ENCODE results near the gene MPPE1. TPM values are rescaled to one million over a fixed set of nuclear protein-coding genes. Genes with fewer than 3 reads are reported as not detected.
"Not testable (repeated sequence)": the region's sequence is repeated elsewhere in the genome, so short reads cannot be mapped to it uniquely, and the experiment has no call there.

Gene MPPE1
- total RNA-seq, 1 experiment from 2014 or later, result 21.4 TPM

DNA sequence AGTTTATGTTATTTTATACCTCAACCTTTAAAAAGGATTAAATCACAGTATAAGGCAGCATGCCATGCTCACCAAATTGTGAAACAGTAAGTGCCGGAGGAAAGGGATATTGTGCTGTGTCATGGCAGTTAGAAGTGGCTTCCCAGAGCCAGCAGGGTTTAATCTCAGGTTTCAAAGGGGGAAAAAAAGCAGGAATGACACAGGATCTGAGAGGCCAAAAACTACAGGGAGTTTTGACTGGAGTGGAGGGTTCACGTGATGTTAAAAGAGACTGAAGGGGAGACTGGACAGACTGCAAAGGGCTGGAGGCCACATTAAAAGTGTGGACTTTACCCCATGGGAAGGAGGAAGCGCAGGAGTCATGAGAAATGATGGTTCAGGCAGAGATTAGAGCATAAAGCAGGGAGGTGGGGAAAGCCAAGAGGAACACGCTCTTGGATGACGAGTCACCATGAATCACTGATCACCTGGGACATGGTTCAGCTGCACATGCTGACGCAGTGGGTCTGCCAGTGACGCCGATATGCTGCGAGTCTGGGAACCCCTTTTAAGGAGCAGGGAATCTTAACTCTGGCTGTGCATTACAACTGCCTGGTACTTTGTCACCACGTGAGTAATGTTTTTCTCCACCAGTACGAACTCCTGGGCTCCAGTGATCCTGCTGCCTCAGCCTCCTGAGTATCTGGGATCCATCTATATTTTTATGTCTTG, 50.8 kb downstream of the MPPE1 start:
- Histone ChIP-seq H3K27ac (ENCODE audit: low read depth, low read length) (peak overlapping the region; percentile 83), H3K9me3 (ENCODE audit: control insufficient read depth in 1 of 2, insufficient read depth in 1 of 2, low read depth in 1 of 2, low read length in 2 of 2) (no peaks in the 10 kb centered on the region), H3K9me2 (ENCODE audit: insufficient read depth) (no peaks in the 10 kb centered on the region), H3K4me3 (replicated peaks in 1 of 2; ENCODE audit: low read depth in 1 of 2, low read length in 2 of 2) (peak overlapping the region; percentile 15 to 37; a peak in 3 of 4 replicates), H3K36me3 (ENCODE audit: control insufficient read depth in 1 of 2, insufficient read depth in 2 of 2, low read length in 2 of 2) (no peaks in the 10 kb centered on the region), H3K9ac (ENCODE audit: low read length) (peak overlapping the region; percentile 61), H2AFZ (ENCODE audit: low read depth, low read length, poor library complexity, severe bottlenecking) (no peak overlapping the region), H4K20me1 (ENCODE audit: insufficient read depth) (no peaks in the 10 kb centered on the region), H3K79me2 (ENCODE audit: insufficient read depth, low read length) (peaks cover 13% of the 10 kb centered on the region), H3K27me3 (ENCODE audit: insufficient read depth, low read length) (no peaks in the 10 kb centered on the region), H3K4me2 (ENCODE audit: low read length) (peak overlapping the region; percentile 72), H3K4me1 (ENCODE audit: control insufficient read depth in 1 of 2, insufficient read depth in 2 of 2, low read length in 2 of 2) (peaks cover 38 to 70% of the 10 kb centered on the region in 2 experiments)
- ChIA-PET RAD21 (ENCODE audit: low non-redundant PET in 1 of 2, low total read pairs in 2 of 2, uncharacterized antibody in 2 of 2, unreplicated experiment in 2 of 2) (no interaction called here), POLR2A (no interaction called here), CTCF (no interaction called here)
- TF ChIP-seq EZH2 (IDR thresholded peaks at IDR 0.05) (no peak), TCF7L2 (IDR thresholded peaks at IDR 0.05; ENCODE audit: borderline replicate concordance, extremely low read depth, insufficient read depth, insufficient read length) (peak; percentile 69), POLR2AphosphoS5 (IDR thresholded peaks at IDR 0.05; ENCODE audit: low read depth, low read length) (peak; percentile 65)
- BruUV-seq (replicated peaks), result TSS peak; percentile 89
- peak; percentile 95 for DNase-seq (ENCODE audit: low read depth, low spot score)
- intact Hi-C loops (cut with micrococcal nuclease), result no loop called here
- peak; percentile 81 for ATAC-seq

DNA sequence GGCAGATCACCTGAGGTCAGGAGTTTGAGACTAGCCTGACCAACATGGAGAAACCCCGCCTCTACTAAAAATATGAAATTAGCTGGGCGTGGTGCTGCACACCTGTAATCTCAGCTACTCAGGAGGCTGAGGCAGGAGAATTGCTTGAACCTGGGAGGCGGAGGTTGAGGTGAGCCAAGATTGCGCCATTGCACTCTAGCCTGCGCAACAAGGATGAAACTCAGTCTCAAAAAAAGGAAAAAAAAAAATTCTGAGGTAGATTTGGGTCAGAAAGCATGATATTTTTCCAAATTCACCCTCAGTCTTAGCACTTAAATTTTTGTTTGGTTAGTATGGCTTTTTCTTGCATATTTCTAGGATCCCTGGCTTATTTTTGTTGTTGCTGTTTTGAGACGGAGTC, 53.6 kb downstream of the MPPE1 start:
- H3K36me3 ChIP-seq (ENCODE audit: control insufficient read depth in 1 of 2, insufficient read depth in 2 of 2, low read length in 2 of 2); RAD21 ChIA-PET (ENCODE audit: low non-redundant PET in 1 of 2, low total read pairs in 2 of 2, uncharacterized antibody in 2 of 2, unreplicated experiment in 2 of 2); CTCF ChIA-PET; ATAC-seq; H3K4me2 ChIP-seq (ENCODE audit: low read length); H3K27ac ChIP-seq (ENCODE audit: low read depth, low read length); H3K4me3 ChIP-seq (replicated peaks in 1 of 2; ENCODE audit: low read depth in 1 of 2, low read length in 2 of 2); POLR2A ChIA-PET; H4K20me1 ChIP-seq (ENCODE audit: insufficient read depth); H3K9ac ChIP-seq (ENCODE audit: low read length); BruUV-seq (replicated peaks); H2AFZ ChIP-seq (ENCODE audit: low read depth, low read length, poor library complexity, severe bottlenecking); DNase-seq (ENCODE audit: low read depth, low spot score); H3K27me3 ChIP-seq (ENCODE audit: insufficient read depth, low read length); H3K9me3 ChIP-seq (ENCODE audit: control insufficient read depth in 1 of 2, insufficient read depth in 1 of 2, low read depth in 1 of 2, low read length in 2 of 2); H3K9me2 ChIP-seq (ENCODE audit: insufficient read depth); intact Hi-C loops (cut with micrococcal nuclease): not testable (repeated sequence)
- Histone ChIP-seq H3K79me2 (ENCODE audit: insufficient read depth, low read length) (peaks cover 23% of the 10 kb centered on the region), H3K4me1 (ENCODE audit: control insufficient read depth in 1 of 2, insufficient read depth in 2 of 2, low read length in 2 of 2) (peaks cover 38 to 71% of the 10 kb centered on the region in 2 experiments)

Measured in HCT116 (cell line).